Measurements from ENCODE around the gene ERVV-1. TPM values are rescaled to one million over a fixed set of nuclear protein-coding genes. Genes with fewer than 3 reads are reported as not detected.

ERVV-1 gene
- total RNA-seq, 2 experiments from 2014 or later, result not detected

DNA sequence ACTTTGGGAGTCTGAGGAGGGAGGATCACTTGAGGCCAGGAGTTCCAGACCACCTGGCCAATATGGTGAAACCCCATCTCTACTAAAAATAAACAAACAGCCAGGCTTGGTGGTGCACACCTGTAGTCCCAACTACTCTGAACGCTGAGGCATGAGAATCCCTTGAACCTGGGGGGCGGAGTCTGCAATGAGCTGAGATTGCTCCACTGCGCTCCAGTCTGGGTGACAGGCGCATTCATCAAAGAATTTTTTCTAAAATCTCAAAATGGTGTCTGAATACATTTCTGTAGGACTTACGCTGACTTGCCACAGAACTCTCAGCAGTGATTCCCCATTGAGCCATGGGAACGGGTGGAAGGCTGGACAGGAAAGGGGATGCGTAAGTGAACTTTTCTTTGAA, 18.0 kb upstream of the ERVV-1 start:
- no peak overlapping the region for H3K4me3 Mint-ChIP-seq
- no peak overlapping the region for H3K27ac Mint-ChIP-seq
- ATAC-seq, result no peak
- peaks cover 9% of the 10 kb centered on the region for H3K27me3 Mint-ChIP-seq
- H3K36me3 Mint-ChIP-seq (ENCODE audit: low read depth), result no peaks in the 10 kb centered on the region
- intact Hi-C loops (cut with micrococcal nuclease), result no loop called here
- TF ChIP-seq CTCF (IDR thresholded peaks at IDR 0.05), result no peak
- H3K9me3 Mint-ChIP-seq, result no peaks in the 10 kb centered on the region
- ChIA-PET POLR2A (interaction anchor here (0.6 kb wide), 1 partner anchor 40 kb away, joined by 3 read pairs; no protein-coding TSS in a partner anchor), CTCF (interaction anchor here (1.1 kb wide), 1 partner anchor 371 kb away, joined by 3 read pairs; no protein-coding TSS in a partner anchor)
- no peak for DNase-seq
- peaks cover 12% of the 10 kb centered on the region for H3K4me1 Mint-ChIP-seq (ENCODE audit: low read depth)

DNA sequence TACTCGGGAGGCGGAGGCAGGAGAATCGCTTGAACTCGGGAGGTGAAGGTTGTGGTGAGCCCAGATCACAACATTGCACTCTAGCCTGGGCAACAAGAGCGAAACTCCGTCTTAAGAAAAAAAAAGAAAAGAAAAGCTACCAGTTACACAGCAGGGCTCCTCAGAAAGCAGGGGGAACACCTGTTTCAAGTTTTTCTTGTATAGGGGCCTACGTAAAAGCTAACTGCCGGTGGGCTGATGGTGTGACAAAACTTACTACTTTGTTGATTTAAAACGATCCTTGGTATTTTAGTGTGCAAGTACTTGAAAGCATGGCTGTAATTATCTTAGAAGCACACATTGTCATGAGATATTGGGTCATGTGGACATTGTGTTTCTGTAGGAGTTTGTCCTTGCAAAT, 15.7 kb upstream of the ERVV-1 start:
- H3K36me3 Mint-ChIP-seq (ENCODE audit: low read depth), result no peaks in the 10 kb centered on the region
- no peak overlapping the region for H3K27ac Mint-ChIP-seq
- H3K4me3 Mint-ChIP-seq, result no peak overlapping the region
- intact Hi-C loops (cut with micrococcal nuclease), result no loop called here
- POLR2A ChIA-PET, result no interaction called here
- H3K27me3 Mint-ChIP-seq, result peaks cover 9% of the 10 kb centered on the region
- H3K4me1 Mint-ChIP-seq (ENCODE audit: low read depth), result peaks cover 5% of the 10 kb centered on the region
- no peaks in the 10 kb centered on the region for H3K9me3 Mint-ChIP-seq
- CTCF ChIA-PET, result no interaction called here
- ATAC-seq, result no peak
- no peak for DNase-seq
- no peak for TF ChIP-seq CTCF (IDR thresholded peaks at IDR 0.05)

GRCh38 chr19:53002479-53002878, 11.2 kb upstream of the ERVV-1 start:
- intact Hi-C loops (cut with micrococcal nuclease), result no loop called here
- peaks cover 9% of the 10 kb centered on the region for H3K27me3 Mint-ChIP-seq
- no peak overlapping the region for H3K27ac Mint-ChIP-seq
- DNase-seq, result no peak
- no peak for ATAC-seq
- H3K9me3 Mint-ChIP-seq, result no peaks in the 10 kb centered on the region
- CTCF ChIA-PET, result no interaction called here
- POLR2A ChIA-PET, result no interaction called here
- H3K4me3 Mint-ChIP-seq, result no peak overlapping the region
- no peaks in the 10 kb centered on the region for H3K36me3 Mint-ChIP-seq (ENCODE audit: low read depth)
- no peak for TF ChIP-seq CTCF (IDR thresholded peaks at IDR 0.05)
- no peaks in the 10 kb centered on the region for H3K4me1 Mint-ChIP-seq (ENCODE audit: low read depth)

DNA sequence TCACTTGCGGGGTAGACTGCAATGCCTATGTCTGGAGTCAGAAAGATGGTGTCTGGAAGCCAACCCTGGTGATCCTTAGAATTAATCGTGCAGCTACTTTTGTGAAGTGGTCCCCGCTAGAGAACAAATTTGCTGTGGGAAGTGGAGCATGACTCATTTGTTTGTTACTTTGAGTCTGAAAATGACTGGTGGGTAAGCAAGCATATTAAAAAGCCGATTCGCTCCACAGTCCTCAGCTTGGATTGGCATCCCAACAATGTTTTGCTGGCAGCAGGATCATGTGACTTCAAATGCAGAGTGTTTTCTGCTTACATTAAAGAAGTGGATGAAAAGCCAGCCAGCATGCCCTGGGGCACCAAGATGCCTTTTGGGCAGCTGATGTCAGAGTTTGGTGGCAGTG, 9.5 kb upstream of the ERVV-1 start:
- H3K27me3 Mint-ChIP-seq, result no peaks in the 10 kb centered on the region
- CTCF ChIA-PET, result no interaction called here
- no peak for ATAC-seq

DNA sequence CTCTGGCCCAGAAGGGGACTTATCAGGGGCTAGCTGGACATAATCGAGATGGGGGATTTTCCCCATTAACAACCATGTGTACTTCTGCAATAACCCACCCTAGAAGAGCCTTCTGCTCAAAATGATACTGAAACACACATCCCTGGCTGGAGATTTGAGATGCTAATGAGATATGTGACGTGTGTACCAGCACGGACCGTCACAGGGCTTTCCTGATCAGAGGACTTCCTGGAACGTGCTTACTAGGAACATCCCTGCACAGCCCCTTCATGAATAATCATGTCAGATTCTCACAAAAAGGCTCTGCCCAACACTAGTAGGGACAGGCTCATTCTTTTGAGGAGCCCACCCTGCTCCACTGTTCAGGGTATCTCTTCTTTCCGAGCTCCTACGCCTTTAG, 6.5 kb upstream of the ERVV-1 start:
- ATAC-seq, result peak; percentile 56
- TF ChIP-seq CTCF (IDR thresholded peaks at IDR 0.05), result no peak

More for the DNA sequence above, 9.5 kb upstream of the ERVV-1 start:
- POLR2A ChIA-PET, result no interaction called here
- TF ChIP-seq CTCF (IDR thresholded peaks at IDR 0.05), result no peak
- intact Hi-C loops (cut with micrococcal nuclease), result no loop called here
- no peak overlapping the region for H3K27ac Mint-ChIP-seq
- no peak overlapping the region for H3K4me3 Mint-ChIP-seq
- H3K4me1 Mint-ChIP-seq (ENCODE audit: low read depth), result no peaks in the 10 kb centered on the region
- H3K36me3 Mint-ChIP-seq (ENCODE audit: low read depth), result no peaks in the 10 kb centered on the region
- H3K9me3 Mint-ChIP-seq, result no peaks in the 10 kb centered on the region
- no peak for DNase-seq

More for the DNA sequence above, 6.5 kb upstream of the ERVV-1 start:
- H3K4me3 Mint-ChIP-seq, result no peak overlapping the region
- no peaks in the 10 kb centered on the region for H3K4me1 Mint-ChIP-seq (ENCODE audit: low read depth)
- H3K27me3 Mint-ChIP-seq, result no peaks in the 10 kb centered on the region
- CTCF ChIA-PET, result no interaction called here
- H3K9me3 Mint-ChIP-seq, result no peaks in the 10 kb centered on the region
- H3K27ac Mint-ChIP-seq, result no peak overlapping the region
- POLR2A ChIA-PET, result no interaction called here
- DNase-seq, result peak; percentile 26
- intact Hi-C loops (cut with micrococcal nuclease), result no loop called here
- no peaks in the 10 kb centered on the region for H3K36me3 Mint-ChIP-seq (ENCODE audit: low read depth)

All from activated CD8-positive, alpha-beta T cell treated with anti-CD3 and anti-CD28 coated beads for 36 hours (primary cell).